Endothelial cell of umbilical vein (primary cell): ENCODE data around the gene KCNS1. TPM values are rescaled to one million over a fixed set of nuclear protein-coding genes. Genes with fewer than 3 reads are reported as not detected.

Experiments
- BruUV-seq: library from RNA; stranded (reverse); fragments of 400-500 nt; replicated peaks from 2 replicates; lab custom pipeline; 2021; lab: Mats Ljungman, UMichigan
- CTCF ChIA-PET: fragments of 300-600, 350-600 bp; sonication (Branson Sonifier 250); formaldehyde crosslinking; loops from one replicate; lab custom pipeline; 2021; ENCODE audit warnings: antibody characterized with exemption, inconsistent platforms; lab: Charles Lee
- POLR2A ChIA-PET: fragments of 300-600, 350-600 bp; sonication (Branson Sonifier 250); formaldehyde crosslinking; loops from one replicate; lab custom pipeline; 2021; ENCODE audit warnings: antibody characterized with exemption, inconsistent platforms; lab: Charles Lee
- DNase-seq: peaks from one replicate; pipeline ENCODE4 v3.0.0-alpha.2; 2011; ENCODE audit warnings: low read depth, low spot score
- FAIRE-seq: peaks from 2 replicates; lab custom pipeline; 2011; peaks lifted over from hg19 to GRCh38; lab: Jason Lieb, UNC
- H2AFZ ChIP-seq: 2 replicates; pipeline ENCODE4 v1.6.0; 2012; ENCODE audit warnings: low read depth, low read length, control low read depth, inconsistent platforms
- H3K27ac ChIP-seq: 2 replicates; pipeline ENCODE4 v1.5.1; 2011; ENCODE audit warnings: low read depth, mild to moderate bottlenecking, control low read depth, low read length, moderate library complexity; ENCODE audit not compliant: insufficient read depth
- H3K27me3 ChIP-seq, 2 experiments: 2 replicates each; pipeline versions ENCODE4 v1.6.0 to v1.6.1; 2011; ENCODE audit warnings: low read length in 2 of 2, mixed read lengths in 1 of 2; ENCODE audit not compliant: control insufficient read depth in 2 of 2, insufficient read depth in 2 of 2
- H3K36me3 ChIP-seq, 2 experiments: 2 replicates in 1 of 2; 3 replicates in 1 of 2; pipeline ENCODE4 v1.5.1; 2011; ENCODE audit warnings: low read length in 2 of 2, mild to moderate bottlenecking in 1 of 2, moderate library complexity in 1 of 2; ENCODE audit not compliant: control insufficient read depth in 2 of 2, insufficient read depth in 2 of 2; ENCODE audit errors: extremely low read depth in 1 of 2
- H3K4me1 ChIP-seq: 3 replicates; pipeline ENCODE4 v1.5.1; 2011; ENCODE audit warnings: mild to moderate bottlenecking, low read length; ENCODE audit not compliant: control insufficient read depth, insufficient read depth; ENCODE audit errors: extremely low read depth
- H3K4me2 ChIP-seq: 2 replicates; pipeline ENCODE4 v1.6.1; 2011; ENCODE audit warnings: low read length, control low read depth, mixed read lengths; ENCODE audit not compliant: insufficient read depth
- H3K4me3 ChIP-seq, 3 experiments: fragments of 200-600 bp in 1 of 3; sonication (generic), shearing (Covaris generic) in 1 of 3; replicated peaks in 1 of 3; 2 replicates each; pipeline ENCODE4 v1.5.1; 2011 to 2016; ENCODE audit warnings: control low read depth in 3 of 3, low read length in 3 of 3, mild to moderate bottlenecking in 2 of 3, inconsistent platforms in 1 of 3, low read depth in 1 of 3, moderate library complexity in 1 of 3; ENCODE audit not compliant: insufficient read depth in 1 of 3
- H3K79me2 ChIP-seq: 2 replicates; pipeline ENCODE4 v1.6.0; 2012; ENCODE audit warnings: low read length, inconsistent platforms; ENCODE audit not compliant: control insufficient read depth, insufficient read depth
- H3K9ac ChIP-seq: replicated peaks from 2 replicates; pipeline ENCODE3; 2011; ENCODE audit warnings: low read length, control low read depth; ENCODE audit not compliant: insufficient read depth; ENCODE audit errors: extremely low read depth
- H3K9me1 ChIP-seq: replicated peaks from 3 replicates; pipeline ENCODE4 v1.6.0; 2011; ENCODE audit warnings: mild to moderate bottlenecking, low read length; ENCODE audit not compliant: control insufficient read depth, insufficient read depth; ENCODE audit errors: extremely low read depth
- H3K9me3 ChIP-seq: replicated peaks from 2 replicates; pipeline ENCODE4 v1.5.1; 2012; ENCODE audit warnings: low read length, inconsistent platforms; ENCODE audit not compliant: control insufficient read depth, insufficient read depth
- H4K20me1 ChIP-seq: replicated peaks from 2 replicates; pipeline ENCODE3; 2011; ENCODE audit warnings: mild to moderate bottlenecking, low read length; ENCODE audit not compliant: control insufficient read depth, insufficient read depth; ENCODE audit errors: extremely low read depth
- CTCF ChIP-seq, 2 donors: IDR thresholded peaks; 1 replicate in 1 of 2; 2 replicates in 1 of 2; pipeline ENCODE4 v1.5.1; 2011; ENCODE audit warnings: low read length in 2 of 2, mild to moderate bottlenecking in 2 of 2, moderate library complexity in 2 of 2, control low read depth in 1 of 2, inconsistent platforms in 1 of 2, low read depth in 1 of 2; ENCODE audit not compliant: insufficient read depth in 1 of 2; ENCODE audit errors: extremely low read depth in 1 of 2
- EZH2 ChIP-seq: IDR thresholded peaks from 2 replicates; pipeline ENCODE4 v1.6.1; 2012; ENCODE audit warnings: borderline replicate concordance, low read depth, mild to moderate bottlenecking, moderate library complexity, low read length, inconsistent platforms; ENCODE audit not compliant: severe bottlenecking
- FOS ChIP-seq: IDR thresholded peaks from 2 replicates; pipeline ENCODE4 v1.6.1; 2011; ENCODE audit warnings: mild to moderate bottlenecking, low read length, moderate library complexity, borderline replicate concordance; ENCODE audit not compliant: insufficient read depth
- GATA2 ChIP-seq: IDR thresholded peaks from 2 replicates; pipeline ENCODE4 v1.7.0; 2011; ENCODE audit warnings: low read depth, mild to moderate bottlenecking, moderate library complexity, mixed read lengths, low read length; ENCODE audit not compliant: insufficient read length, insufficient read depth
- JUN ChIP-seq: IDR thresholded peaks from 2 replicates; pipeline ENCODE4 v1.6.1; 2011; ENCODE audit warnings: borderline replicate concordance, low read depth; ENCODE audit not compliant: insufficient read length, insufficient read depth
- MYC ChIP-seq: IDR thresholded peaks from one replicate; pipeline ENCODE4 v1.6.1; 2011; ENCODE audit warnings: mild to moderate bottlenecking, low read depth, low read length
- POLR2A ChIP-seq: IDR thresholded peaks from 2 replicates; pipeline ENCODE4 v1.6.1; 2012; ENCODE audit warnings: low read depth, mild to moderate bottlenecking, control low read depth, low read length
- POLR2AphosphoS5 ChIP-seq: IDR thresholded peaks from 2 replicates; pipeline ENCODE4 v1.6.1; 2012; ENCODE audit warnings: low read depth, mild to moderate bottlenecking, control low read depth, low read length, moderate library complexity; ENCODE audit not compliant: insufficient read depth
- dilution Hi-C: fragments of 300-500 bp; cut with MboI; formaldehyde crosslinking; loops from one replicate; pipeline ENCODE4 v1.15.0; 2019; ENCODE audit warnings: low sequenced_read_pairs; ENCODE audit not compliant: extremely low pct_ligation_motif_present
- intact Hi-C: fragments of 100-400 bp; cut with micrococcal nuclease; formaldehyde crosslinking; loops from one replicate; pipeline ENCODE4 v1.10.0; 2022
- polyA plus RNA-seq, 4 experiments: library from polyadenylated mRNA; depleted of rRNA in 3 of 4; stranded (reverse) in 3 of 4; unstranded in 1 of 4; fragments of >200 nt; gene quantifications; 2 replicates each; pipeline versions ENCODE4 v1.2.1 to v1.2.3, GENCODE V29; 2011 to 2012; ENCODE audit warnings: missing spikeins in 1 of 4
- total RNA-seq: library from RNA; stranded (reverse); gene quantifications from 2 replicates; pipeline ENCODE4 v1.2.3, GENCODE V29; 2021
- TF ChIP-seq, protein P1 (sequence below): IDR thresholded peaks from 2 replicates; pipeline ENCODE4 v1.6.1; 2011; ENCODE audit not compliant: insufficient read depth, insufficient read length

Gene KCNS1
- total and polyA plus RNA-seq, 2 donors (not counting 3 experiments of a cell fraction or from before 2014, with no cell fraction given) = 0.14 to 0.29 TPM

DNA sequence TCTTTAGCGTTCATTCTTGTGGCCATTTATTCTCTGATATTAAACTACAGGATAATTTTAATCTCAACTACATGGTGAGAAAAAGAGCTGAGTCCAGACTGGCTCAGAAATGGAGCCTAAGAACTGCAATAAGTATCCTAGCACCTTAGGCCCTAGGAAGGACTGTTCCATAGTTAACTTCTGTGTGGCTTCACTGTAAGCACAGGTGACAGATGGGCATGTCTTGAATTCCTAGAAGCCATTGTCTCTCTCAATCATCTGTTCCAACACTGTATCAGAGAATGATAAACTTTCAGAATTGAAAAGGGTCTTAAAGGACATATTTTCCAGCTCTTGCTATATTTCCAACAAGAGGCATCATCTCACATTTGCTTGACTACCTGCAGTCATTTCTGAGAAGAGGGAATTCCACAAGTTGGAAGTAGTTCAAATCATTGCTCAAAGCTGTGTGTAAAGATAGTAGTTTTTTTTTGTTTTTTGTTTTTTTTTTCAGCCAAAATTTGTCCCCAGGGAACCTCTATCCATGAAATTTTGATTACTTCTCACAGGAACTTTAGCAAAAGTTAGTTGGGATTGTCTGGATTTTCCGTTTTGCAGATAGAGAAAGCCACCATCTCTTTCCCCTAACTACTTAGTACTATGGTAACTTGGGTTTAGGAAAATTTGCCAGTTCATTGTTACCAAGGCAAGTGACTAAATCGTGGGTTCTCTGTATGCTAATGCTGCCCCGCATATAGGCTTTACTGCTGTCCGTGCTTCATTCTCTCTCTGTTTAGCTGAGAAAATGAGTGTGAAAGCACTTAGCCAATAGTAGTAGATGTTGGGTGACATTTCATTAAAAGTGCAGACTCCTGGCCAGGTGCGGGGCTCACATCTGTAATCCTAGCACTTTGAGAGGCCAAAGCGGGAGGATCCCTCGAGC, 47.2 kb downstream of the KCNS1 start:
- Histone ChIP-seq H3K4me3 (no peak overlapping the region), H2AFZ (no peak overlapping the region), H3K79me2 (no peaks in the 10 kb centered on the region), H3K9me1 (no peaks in the 10 kb centered on the region), H3K27ac (no peak overlapping the region), H3K9ac (no peak overlapping the region), H3K27me3 (no peaks in the 10 kb centered on the region), H3K4me2 (no peak overlapping the region), H4K20me1 (no peaks in the 10 kb centered on the region), H3K4me1 (peaks cover 12% of the 10 kb centered on the region), H3K9me3 (no peaks in the 10 kb centered on the region), H3K36me3 (peaks cover 0 to 2% of the 10 kb centered on the region in 2 experiments)
- POLR2A ChIA-PET = no interaction called here
- FAIRE-seq (no peak), DNase-seq (no peak)
- dilution Hi-C loops (no loop called here), intact Hi-C loops (loop anchor here (1.0 kb wide), 1 partner anchor 8 kb away; no protein-coding TSS in a partner anchor)
- no TSS peak for BruUV-seq
- TF ChIP-seq FOS = no peak
- TF ChIP-seq EZH2 = no peak
- TF ChIP-seq MYC = no peak
- TF ChIP-seq, protein P1, sequence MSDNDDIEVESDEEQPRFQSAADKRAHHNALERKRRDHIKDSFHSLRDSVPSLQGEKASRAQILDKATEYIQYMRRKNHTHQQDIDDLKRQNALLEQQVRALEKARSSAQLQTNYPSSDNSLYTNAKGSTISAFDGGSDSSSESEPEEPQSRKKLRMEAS = no peak
- no peak for TF ChIP-seq JUN
- no peak for TF ChIP-seq POLR2A
- TF ChIP-seq GATA2 = no peak
- TF ChIP-seq CTCF (IDR thresholded peaks at IDR 0.05; ENCODE audit: extremely low read depth in 1 of 2, insufficient read depth in 1 of 2, low read depth in 1 of 2, low read length in 2 of 2) = no peak
- TF ChIP-seq POLR2AphosphoS5 = no peak
- CTCF ChIA-PET = interaction anchor here (1.4 to 5.0 kb wide), 4 partner anchors 10 to 718 kb away, joined by 3 to 46 read pairs (median 5); no protein-coding TSS in a partner anchor
